ENCODE measurements around the gene BRPF3.

Gene BRPF3

GRCh38 chr6:36170704-36171103, 25.8 kb upstream of the BRPF3 start:
- H2BK5ac ChIP-seq (ENCODE audit: low read depth, low read length, poor library complexity, severe bottlenecking) = no peak overlapping the region
- H3K18ac ChIP-seq (ENCODE audit: low read depth in 1 of 2, low read length in 2 of 2) = no peak overlapping the region
- no peak for DNase-seq
- H4K91ac ChIP-seq (ENCODE audit: low read length) = no peak overlapping the region
- no peak overlapping the region for H3K23ac ChIP-seq (ENCODE audit: low read length in 2 of 2)
- H3K14ac ChIP-seq (ENCODE audit: low read length in 2 of 2) = no peak overlapping the region
- H3K27ac ChIP-seq (ENCODE audit: low read length, poor library complexity, severe bottlenecking) = no peak overlapping the region
- no peaks in the 10 kb centered on the region for H3K27me3 ChIP-seq (ENCODE audit: control insufficient read depth in 1 of 2, insufficient read depth in 1 of 2, low read length in 2 of 2)
- H2BK15ac ChIP-seq (ENCODE audit: low read depth, poor library complexity, severe bottlenecking) = no peak overlapping the region
- no peak overlapping the region for H2BK120ac ChIP-seq (ENCODE audit: low read depth, low read length)
- H2AFZ ChIP-seq (ENCODE audit: low read depth, low read length) = no peak overlapping the region
- H3K4ac ChIP-seq (ENCODE audit: low read depth in 1 of 2, low read length in 2 of 2) = no peak overlapping the region
- H3K36me3 ChIP-seq (ENCODE audit: control insufficient read depth in 1 of 2, insufficient read depth in 2 of 2, low read depth in 1 of 2, low read length in 2 of 2) = no peaks in the 10 kb centered on the region
- H3K4me3 ChIP-seq (ENCODE audit: insufficient read depth in 1 of 2, low read depth in 1 of 2, low read length in 2 of 2) = no peak overlapping the region
- no peaks in the 10 kb centered on the region for H3K79me1 ChIP-seq (replicated peaks; ENCODE audit: low read length, poor library complexity, severe bottlenecking)
- no peaks in the 10 kb centered on the region for H3K4me1 ChIP-seq (ENCODE audit: control insufficient read depth, insufficient read depth, low read depth, low read length)
- H3K9ac ChIP-seq (ENCODE audit: low read length) = no peak overlapping the region
- no peak overlapping the region for H3K4me2 ChIP-seq (ENCODE audit: low read length, poor library complexity, severe bottlenecking)
- H3K9me3 ChIP-seq (ENCODE audit: control insufficient read depth, low read length) = no peaks in the 10 kb centered on the region
- 100% methylated on average over 1 of the region's 2 CpGs for WGBS
- H2BK12ac ChIP-seq (ENCODE audit: low read length in 2 of 2) = no peak overlapping the region
- H2AK5ac ChIP-seq (ENCODE audit: low read length, severe bottlenecking) = no peak overlapping the region
- no peak overlapping the region for H4K8ac ChIP-seq (ENCODE audit: low read length)

- no peak overlapping the region for H2BK15ac ChIP-seq (ENCODE audit: low read depth, poor library complexity, severe bottlenecking)
- H3K4me1 ChIP-seq (ENCODE audit: control insufficient read depth, insufficient read depth, low read depth, low read length) = no peaks in the 10 kb centered on the region
- H2BK120ac ChIP-seq (ENCODE audit: low read depth, low read length) = no peak overlapping the region
- H3K4me3 ChIP-seq (ENCODE audit: insufficient read depth in 1 of 2, low read depth in 1 of 2, low read length in 2 of 2) = no peak overlapping the region
- H2AFZ ChIP-seq (ENCODE audit: low read depth, low read length) = no peak overlapping the region
- no peak overlapping the region for H3K4ac ChIP-seq (ENCODE audit: low read depth in 1 of 2, low read length in 2 of 2)
- no peak overlapping the region for H2BK12ac ChIP-seq (ENCODE audit: low read length in 2 of 2)
- H4K91ac ChIP-seq (ENCODE audit: low read length) = no peak overlapping the region
- no peaks in the 10 kb centered on the region for H3K79me1 ChIP-seq (replicated peaks; ENCODE audit: low read length, poor library complexity, severe bottlenecking)
- H2BK5ac ChIP-seq (ENCODE audit: low read depth, low read length, poor library complexity, severe bottlenecking) = no peak overlapping the region
- no peak overlapping the region for H3K4me2 ChIP-seq (ENCODE audit: low read length, poor library complexity, severe bottlenecking)
- H2AK5ac ChIP-seq (ENCODE audit: low read length, severe bottlenecking) = no peak overlapping the region
- H3K14ac ChIP-seq (ENCODE audit: low read length in 2 of 2) = no peak overlapping the region
- H4K8ac ChIP-seq (ENCODE audit: low read length) = no peak overlapping the region
- no peaks in the 10 kb centered on the region for H3K27me3 ChIP-seq (ENCODE audit: control insufficient read depth in 1 of 2, insufficient read depth in 1 of 2, low read length in 2 of 2)
- H3K9me3 ChIP-seq (ENCODE audit: control insufficient read depth, low read length) = no peaks in the 10 kb centered on the region
- H3K9ac ChIP-seq (ENCODE audit: low read length) = no peak overlapping the region
- no peak overlapping the region for H3K23ac ChIP-seq (ENCODE audit: low read length in 2 of 2)
- no peaks in the 10 kb centered on the region for H3K36me3 ChIP-seq (ENCODE audit: control insufficient read depth in 1 of 2, insufficient read depth in 2 of 2, low read depth in 1 of 2, low read length in 2 of 2)
- no peak overlapping the region for H3K27ac ChIP-seq (ENCODE audit: low read length, poor library complexity, severe bottlenecking)
- no peak overlapping the region for H3K18ac ChIP-seq (ENCODE audit: low read depth in 1 of 2, low read length in 2 of 2)
- no peak for DNase-seq
- 71% methylated on average over 1 of the region's 2 CpGs for WGBS
These were observed 25.0 kb upstream of the BRPF3 start for GRCh38 chr6:36171573-36171972.

GRCh38 chr6:36177166-36177565, 19.4 kb upstream of the BRPF3 start:
- Histone ChIP-seq H2BK15ac (ENCODE audit: low read depth, poor library complexity, severe bottlenecking) (no peak overlapping the region), H3K14ac (ENCODE audit: low read length in 2 of 2) (no peak overlapping the region), H3K9ac (ENCODE audit: low read length) (no peak overlapping the region), H2AFZ (ENCODE audit: low read depth, low read length) (no peak overlapping the region), H3K4me2 (ENCODE audit: low read length, poor library complexity, severe bottlenecking) (no peak overlapping the region), H2BK12ac (ENCODE audit: low read length in 2 of 2) (no peak overlapping the region), H3K4me3 (ENCODE audit: insufficient read depth in 1 of 2, low read depth in 1 of 2, low read length in 2 of 2) (no peak overlapping the region), H3K18ac (ENCODE audit: low read depth in 1 of 2, low read length in 2 of 2) (no peak overlapping the region), H4K8ac (ENCODE audit: low read length) (no peak overlapping the region), H3K9me3 (ENCODE audit: control insufficient read depth, low read length) (peaks cover 9% of the 10 kb centered on the region), H2BK120ac (ENCODE audit: low read depth, low read length) (no peak overlapping the region), H2BK5ac (ENCODE audit: low read depth, low read length, poor library complexity, severe bottlenecking) (no peak overlapping the region), H3K4me1 (ENCODE audit: control insufficient read depth, insufficient read depth, low read depth, low read length) (no peaks in the 10 kb centered on the region), H4K91ac (ENCODE audit: low read length) (no peak overlapping the region), H3K36me3 (ENCODE audit: control insufficient read depth in 1 of 2, insufficient read depth in 2 of 2, low read depth in 1 of 2, low read length in 2 of 2) (no peaks in the 10 kb centered on the region), H2AK5ac (ENCODE audit: low read length, severe bottlenecking) (no peak overlapping the region), H3K27ac (ENCODE audit: low read length, poor library complexity, severe bottlenecking) (no peak overlapping the region), H3K4ac (ENCODE audit: low read depth in 1 of 2, low read length in 2 of 2) (no peak overlapping the region), H3K27me3 (ENCODE audit: control insufficient read depth in 1 of 2, insufficient read depth in 1 of 2, low read length in 2 of 2) (no peaks in the 10 kb centered on the region), H3K79me1 (replicated peaks; ENCODE audit: low read length, poor library complexity, severe bottlenecking) (no peaks in the 10 kb centered on the region), H3K23ac (ENCODE audit: low read length in 2 of 2) (no peak overlapping the region)
- DNase-seq = no peak

- H2BK15ac ChIP-seq (ENCODE audit: low read depth, poor library complexity, severe bottlenecking) = no peak overlapping the region
- H2BK120ac ChIP-seq (ENCODE audit: low read depth, low read length) = no peak overlapping the region
- H3K9me3 ChIP-seq (ENCODE audit: control insufficient read depth, low read length) = peaks cover 13% of the 10 kb centered on the region
- H4K8ac ChIP-seq (ENCODE audit: low read length) = no peak overlapping the region
- no peaks in the 10 kb centered on the region for H3K36me3 ChIP-seq (ENCODE audit: control insufficient read depth in 1 of 2, insufficient read depth in 2 of 2, low read depth in 1 of 2, low read length in 2 of 2)
- no peak overlapping the region for H3K18ac ChIP-seq (ENCODE audit: low read depth in 1 of 2, low read length in 2 of 2)
- H3K27ac ChIP-seq (ENCODE audit: low read length, poor library complexity, severe bottlenecking) = no peak overlapping the region
- no peak for DNase-seq
- H2AFZ ChIP-seq (ENCODE audit: low read depth, low read length) = no peak overlapping the region
- H3K4me2 ChIP-seq (ENCODE audit: low read length, poor library complexity, severe bottlenecking) = no peak overlapping the region
- H3K9ac ChIP-seq (ENCODE audit: low read length) = no peak overlapping the region
- H2BK12ac ChIP-seq (ENCODE audit: low read length in 2 of 2) = no peak overlapping the region
- H3K4me3 ChIP-seq (ENCODE audit: insufficient read depth in 1 of 2, low read depth in 1 of 2, low read length in 2 of 2) = no peak overlapping the region
- no peaks in the 10 kb centered on the region for H3K79me1 ChIP-seq (replicated peaks; ENCODE audit: low read length, poor library complexity, severe bottlenecking)
- H3K27me3 ChIP-seq (ENCODE audit: control insufficient read depth in 1 of 2, insufficient read depth in 1 of 2, low read length in 2 of 2) = no peaks in the 10 kb centered on the region
- no peak overlapping the region for H4K91ac ChIP-seq (ENCODE audit: low read length)
- no peak overlapping the region for H3K4ac ChIP-seq (ENCODE audit: low read depth in 1 of 2, low read length in 2 of 2)
- H2BK5ac ChIP-seq (ENCODE audit: low read depth, low read length, poor library complexity, severe bottlenecking) = no peak overlapping the region
- no peak overlapping the region for H3K23ac ChIP-seq (ENCODE audit: low read length in 2 of 2)
- no peaks in the 10 kb centered on the region for H3K4me1 ChIP-seq (ENCODE audit: control insufficient read depth, insufficient read depth, low read depth, low read length)
- H2AK5ac ChIP-seq (ENCODE audit: low read length, severe bottlenecking) = no peak overlapping the region
- no peak overlapping the region for H3K14ac ChIP-seq (ENCODE audit: low read length in 2 of 2)
These were observed 18.0 kb upstream of the BRPF3 start for GRCh38 chr6:36178544-36178943.

All from mesenchymal stem cell (in vitro differentiated cells and primary cell).